Erythroblast (primary cell): Measurements from ENCODE around the gene MINAR1.
"Not testable (repeated sequence)": the region's sequence is repeated elsewhere in the genome, so short reads cannot be mapped to it uniquely, and the experiment has no call there.

Experiments
- DNase-seq, 2 experiments: peaks; one replicate each; lab custom pipeline; 2025; lab: John Stamatoyannopoulos, UW
- GATA1 ChIP-seq: IDR thresholded peaks from 2 replicates; pipeline ENCODE4 v1.6.1; 2011; ENCODE audit warnings: low read depth, mild to moderate bottlenecking, control low read depth, low read length, moderate library complexity
- POLR2A ChIP-seq: IDR thresholded peaks from 2 replicates; pipeline ENCODE4 v1.6.1; 2011; ENCODE audit warnings: mild to moderate bottlenecking, low read length

The MINAR1 gene

GRCh38 chr15:79416876-79417275 lies 15.3 kb upstream of the MINAR1 start:
- DNase-seq: no peak
- TF ChIP-seq GATA1: no peak
- no peak for TF ChIP-seq POLR2A

- DNase-seq: no peak
- no peak for TF ChIP-seq GATA1
- TF ChIP-seq POLR2A: no peak
These were observed 13.3 kb upstream of the MINAR1 start for GRCh38 chr15:79418693-79419279.

GRCh38 chr15:79425591-79426295 lies 6.4 kb upstream of the MINAR1 start:
- no peak for TF ChIP-seq POLR2A
- no peak for TF ChIP-seq GATA1
- no peak for DNase-seq

GRCh38 chr15:79426899-79427298 lies 5.2 kb upstream of the MINAR1 start:
- not testable (repeated sequence) for DNase-seq

DNA sequence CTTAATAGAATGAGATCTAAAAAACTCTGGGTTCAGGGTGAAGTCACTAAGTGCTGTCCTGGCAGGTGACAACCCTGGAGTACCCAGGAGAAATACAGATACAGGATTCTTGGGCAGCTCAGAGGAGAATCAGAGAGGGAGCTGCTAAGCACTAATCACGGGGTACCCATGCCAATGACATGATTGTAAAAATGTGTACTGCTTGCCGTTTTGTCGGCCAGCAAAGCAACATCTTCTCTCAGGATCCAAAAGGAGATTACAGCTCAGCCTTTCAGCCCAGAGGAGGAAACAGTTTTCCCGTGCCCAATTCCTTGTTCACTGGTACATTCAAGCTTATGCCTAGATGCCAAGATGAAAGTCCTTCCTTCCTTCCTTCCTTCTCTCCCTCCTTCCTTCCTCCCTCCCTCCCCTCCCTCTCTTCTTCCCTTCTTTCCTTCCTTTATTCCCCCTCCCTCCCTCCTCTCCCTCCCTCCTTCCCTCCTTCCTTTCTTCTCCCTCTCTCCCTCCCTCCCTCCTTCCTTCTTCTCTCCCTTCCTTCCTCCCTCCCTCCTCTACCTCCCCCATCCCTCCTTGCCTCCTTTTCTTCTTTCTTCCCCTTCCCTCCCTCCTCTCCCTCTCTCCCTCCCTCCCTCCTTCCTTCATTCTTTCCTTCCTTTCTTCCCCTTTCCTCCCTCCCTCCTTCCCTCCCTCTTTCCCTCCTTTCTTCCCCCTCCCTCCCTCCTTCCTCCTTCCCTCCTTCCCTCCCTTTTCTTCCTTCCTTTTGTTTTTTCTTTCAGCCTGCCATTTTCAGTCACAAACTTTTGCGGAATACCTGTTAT lies 4.1 kb upstream of the MINAR1 start:
- DNase-seq: no peak
- TF ChIP-seq GATA1: no peak
- no peak for TF ChIP-seq POLR2A

DNA sequence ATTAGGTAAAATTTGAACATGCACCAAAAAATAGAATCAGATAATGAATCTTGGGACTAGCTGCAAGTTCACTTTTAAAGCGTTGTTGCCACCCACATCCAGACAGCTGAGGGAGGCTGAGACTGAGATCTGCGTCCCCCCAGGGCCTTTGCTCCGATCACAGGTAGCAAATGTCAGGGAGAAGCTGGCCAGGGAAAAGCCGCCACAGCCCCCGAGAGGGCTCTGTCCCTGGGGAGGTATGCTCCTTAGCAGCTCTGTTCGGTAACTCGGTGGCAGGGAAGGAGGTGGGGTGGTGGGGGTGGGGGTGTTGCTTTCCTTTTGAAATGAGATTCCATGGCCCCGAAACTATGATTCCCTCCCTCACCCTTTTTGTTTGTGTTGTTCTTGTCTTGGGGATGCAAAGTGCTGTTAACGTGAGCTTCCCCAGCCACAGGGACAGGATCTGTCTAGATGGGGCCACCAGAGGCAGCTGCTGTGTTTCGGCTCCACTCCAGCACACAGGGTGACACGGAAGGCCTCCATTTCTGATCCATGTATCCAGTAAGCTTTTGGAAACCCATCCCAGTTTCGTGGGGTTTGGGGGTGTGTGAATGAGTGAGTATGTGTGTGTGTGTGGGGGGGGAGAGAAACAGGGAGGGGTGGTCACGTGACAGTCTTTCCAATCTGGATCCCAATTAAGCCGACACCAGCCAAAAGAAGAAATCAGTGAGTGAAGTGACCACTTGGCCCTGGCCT lies 1.1 kb upstream of the MINAR1 start:
- TF ChIP-seq GATA1: no peak
- TF ChIP-seq POLR2A: no peak
- DNase-seq: no peak

DNA sequence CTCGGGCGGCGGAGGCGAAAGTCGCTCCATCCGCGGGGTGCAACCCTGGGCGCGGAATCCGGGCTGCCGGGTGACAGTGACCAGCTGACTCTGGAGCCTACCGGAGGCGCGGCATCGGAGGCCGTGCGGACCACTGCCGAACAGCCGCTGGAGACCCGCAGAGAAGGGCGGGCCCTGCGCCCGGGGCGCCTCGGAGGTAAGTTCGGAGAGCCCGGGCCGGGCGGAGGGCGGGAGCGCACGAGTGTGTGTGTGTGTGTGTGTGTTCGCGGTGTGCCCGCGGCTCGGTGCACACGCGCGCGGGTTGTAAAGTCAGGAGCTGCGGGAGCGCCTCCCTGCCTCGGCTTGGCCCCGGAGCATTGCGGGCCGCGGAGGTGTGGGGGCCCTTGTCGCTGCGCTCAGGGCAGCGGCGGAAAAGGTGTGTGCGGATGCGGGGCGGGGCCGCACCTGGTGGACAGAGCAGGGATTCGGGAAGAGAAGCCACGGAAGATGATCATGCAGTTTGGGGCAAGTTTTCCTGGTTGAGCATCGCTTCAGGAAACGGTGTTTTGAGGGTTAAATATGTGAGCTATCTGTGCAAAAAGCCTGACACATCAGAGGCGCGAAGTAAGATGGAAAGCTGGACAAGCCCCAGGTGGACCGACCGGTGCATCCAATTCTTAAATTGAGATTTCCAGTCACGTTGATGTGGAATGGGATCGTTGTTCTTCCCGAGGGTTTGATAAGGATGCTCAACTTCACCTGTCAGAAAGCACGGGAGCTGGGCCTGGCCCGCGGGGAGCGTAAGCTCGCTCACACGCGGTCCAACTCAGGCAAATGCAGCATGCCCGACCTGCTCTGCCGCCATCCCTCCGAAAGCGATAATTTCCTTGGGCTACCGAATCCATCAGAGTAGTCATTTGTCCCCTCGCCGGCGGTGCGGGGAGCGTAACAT lies 474 bp downstream of the MINAR1 start:
- no peak for TF ChIP-seq POLR2A
- no peak for TF ChIP-seq GATA1
- DNase-seq: no peak

DNA sequence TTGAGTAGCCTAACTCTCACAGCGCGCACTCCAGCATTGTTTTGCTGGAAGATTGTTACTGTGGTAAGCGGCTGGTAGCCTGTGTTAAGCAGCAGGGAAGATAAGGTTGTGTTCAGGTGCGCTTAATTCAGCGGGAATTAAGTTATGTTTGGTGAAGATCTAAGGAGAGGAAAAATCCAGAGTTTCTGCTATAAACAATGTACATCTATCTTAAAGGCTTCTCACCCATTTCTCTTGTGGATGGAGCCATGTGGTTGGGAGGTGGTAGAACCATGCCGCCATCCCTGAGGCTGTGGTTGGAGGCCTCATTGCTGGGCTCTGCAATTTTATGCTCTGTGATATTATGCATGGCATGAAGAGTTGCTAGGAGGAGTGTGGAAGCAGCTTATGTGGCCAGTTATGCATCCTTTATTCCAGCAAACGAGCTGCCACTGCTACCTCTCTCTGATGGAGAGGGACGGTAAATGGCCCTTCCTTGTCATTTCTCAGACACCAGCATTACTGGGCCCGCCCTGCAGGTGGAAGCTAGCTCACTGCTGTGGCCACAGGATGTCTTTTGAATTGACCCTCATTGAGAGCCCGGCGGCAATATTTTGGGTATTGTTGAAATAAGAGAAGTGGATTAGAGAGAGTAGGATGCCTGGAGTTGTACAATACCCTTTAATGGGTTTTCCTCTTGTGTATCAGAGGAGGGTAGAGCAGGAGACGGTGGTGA lies 1.3 kb downstream of the MINAR1 start:
- no peak for TF ChIP-seq POLR2A
- TF ChIP-seq GATA1: no peak
- no peak for DNase-seq

- TF ChIP-seq GATA1 (no peak), POLR2A (no peak)
- DNase-seq: no peak
These were observed 2.2 kb downstream of the MINAR1 start for GRCh38 chr15:79434361-79434760.

- no peak for DNase-seq
- no peak for TF ChIP-seq GATA1
- no peak for TF ChIP-seq POLR2A
These were observed 4.1 kb downstream of the MINAR1 start for GRCh38 chr15:79436037-79436780.

DNA sequence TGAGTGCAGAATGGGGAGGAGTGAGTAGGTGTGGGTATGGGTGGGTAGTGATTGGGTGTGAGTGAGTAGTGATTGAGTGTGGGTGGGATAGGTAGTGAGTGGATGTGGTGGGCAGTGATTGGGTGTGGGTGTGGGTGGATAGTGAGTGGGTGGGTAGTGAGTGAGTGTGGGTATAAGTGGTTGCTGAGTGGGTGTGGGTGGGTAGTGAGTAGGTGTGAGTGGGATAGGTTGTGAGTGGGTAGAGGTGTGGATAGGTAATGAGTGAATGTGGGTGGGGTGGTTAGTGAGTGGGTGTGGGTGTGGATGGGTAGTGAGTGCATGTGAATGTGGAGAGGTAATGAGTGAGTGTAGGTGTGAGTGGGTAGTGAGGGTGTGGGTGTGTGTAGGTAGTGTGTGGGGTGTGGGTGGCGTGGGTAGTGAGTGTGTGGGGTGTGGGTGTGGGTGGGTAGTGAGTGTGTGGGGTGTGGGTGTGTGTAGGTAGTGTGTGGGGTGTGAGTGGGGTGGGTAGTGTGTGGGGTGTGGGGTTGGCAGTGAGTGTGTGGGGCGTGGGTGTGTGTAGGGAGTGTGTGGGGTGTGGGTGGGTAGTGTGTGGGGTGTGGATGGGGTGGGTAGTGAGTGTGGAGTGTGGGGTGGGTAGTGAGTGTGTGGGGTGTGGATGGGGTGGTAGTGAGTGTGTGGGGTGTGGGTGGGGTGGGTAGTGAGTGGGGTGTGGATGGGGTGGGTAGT lies 5.3 kb downstream of the MINAR1 start:
- TF ChIP-seq POLR2A (no peak), GATA1 (no peak)
- no peak for DNase-seq
